OCI-LY7 (cell line): Measurements from ENCODE around the gene ADAMTSL2. TPM values are rescaled to one million over a fixed set of nuclear protein-coding genes. Genes with fewer than 3 reads are reported as not detected.

ENCODE experiments used
- BruUV-seq: library from RNA; stranded (reverse); fragments of 400-500 nt; replicated peaks from 2 replicates; lab custom pipeline; 2021; lab: Mats Ljungman, UMichigan
- CTCF ChIA-PET: fragments of 300-600 bp; sonication (Branson Sonifier 250); formaldehyde crosslinking; loops from one replicate; lab custom pipeline; 2022; ENCODE audit warnings: antibody characterized with exemption; ENCODE audit not compliant: unreplicated experiment; lab: Charles Lee
- POLR2A ChIA-PET: fragments of 300-600 bp; sonication (Branson Sonifier 250); formaldehyde crosslinking; loops from one replicate; lab custom pipeline; 2022; ENCODE audit warnings: antibody characterized with exemption; lab: Charles Lee
- DNase-seq: peaks from one replicate; pipeline ENCODE4 v3.0.0-alpha.2; 2015; ENCODE audit warnings: low spot score
- H2AFZ ChIP-seq: fragments of 200-600 bp; sonication (generic), shearing (Covaris generic); 2 replicates; pipeline ENCODE4 v1.6.1; 2014; ENCODE audit warnings: mild to moderate bottlenecking, antibody characterized with exemption, low read length, moderate library complexity
- H3K27ac ChIP-seq: fragments of 200-600 bp; sonication (generic); 2 replicates; pipeline ENCODE4 v1.5.1; 2014; ENCODE audit warnings: mixed run types, low read depth, mild to moderate bottlenecking, moderate library complexity, low read length, inconsistent platforms; ENCODE audit not compliant: poor library complexity, severe bottlenecking
- H3K36me3 ChIP-seq: fragments of 200-600 bp; sonication (generic); 2 replicates; pipeline ENCODE4 v1.6.1; 2014; ENCODE audit warnings: mild to moderate bottlenecking, antibody characterized with exemption, low read length, moderate library complexity, mixed read lengths; ENCODE audit not compliant: insufficient read depth
- H3K4me1 ChIP-seq: fragments of 200-600 bp; sonication (generic); 2 replicates; pipeline ENCODE4 v1.5.1; 2014; ENCODE audit warnings: mild to moderate bottlenecking, low read length; ENCODE audit not compliant: insufficient read depth, poor library complexity, severe bottlenecking
- H3K4me2 ChIP-seq: fragments of 200-600 bp; sonication (generic); 2 replicates; pipeline ENCODE4 v1.6.1; 2014; ENCODE audit warnings: mild to moderate bottlenecking, low read length
- H3K4me3 ChIP-seq: fragments of 200-600 bp; sonication (generic); 2 replicates; pipeline ENCODE4 v1.5.1; 2014; ENCODE audit warnings: mild to moderate bottlenecking, low read depth, low read length; ENCODE audit not compliant: poor library complexity, severe bottlenecking
- H3K79me2 ChIP-seq: fragments of 200-600 bp; sonication (generic); 2 replicates; pipeline ENCODE4 v1.6.1; 2016; ENCODE audit warnings: low read depth, mild to moderate bottlenecking, low read length, moderate library complexity, mixed read lengths; ENCODE audit not compliant: insufficient read depth
- H3K9me2 ChIP-seq: fragments of 200-600 bp; sonication (generic); 2 replicates; pipeline ENCODE4 v1.6.1; 2016; ENCODE audit warnings: mild to moderate bottlenecking, low read length, mixed read lengths; ENCODE audit not compliant: insufficient read depth
- H3K9me3 ChIP-seq: fragments of 200-600 bp; sonication (generic); 2 replicates; pipeline ENCODE4 v1.6.1; 2014; ENCODE audit warnings: mild to moderate bottlenecking, mixed run types, low read length, mixed read lengths
- H4K20me1 ChIP-seq: fragments of 200-600 bp; sonication (generic); 2 replicates; pipeline ENCODE4 v1.6.1; 2014; ENCODE audit warnings: mild to moderate bottlenecking, antibody characterized with exemption, low read length, moderate library complexity, mixed read lengths; ENCODE audit not compliant: insufficient read depth
- CTCF ChIP-seq: fragments of 200-600 bp; sonication (generic); conservative IDR thresholded peaks from 2 replicates; pipeline ENCODE4 v1.5.1; 2014; ENCODE audit warnings: mild to moderate bottlenecking, antibody characterized with exemption, low read length, moderate library complexity, mixed read lengths
- EZH2phosphoT487 ChIP-seq: fragments of 200-600 bp; sonication (generic); IDR thresholded peaks from 2 replicates; pipeline ENCODE4 v1.6.1; 2018; ENCODE audit warnings: low read depth, borderline replicate concordance, mild to moderate bottlenecking, mixed run types, antibody characterized with exemption, low read length, moderate library complexity, mixed read lengths
- intact Hi-C: fragments of 100-400 bp; cut with micrococcal nuclease; formaldehyde crosslinking; loops from one replicate; pipeline ENCODE4 v1.10.0; 2022; ENCODE audit not compliant: unreplicated experiment
- total RNA-seq, 2 experiments: library from RNA; depleted of rRNA in 1 of 2; stranded (reverse); fragments of >200 nt in 1 of 2; shearing (Covaris generic) in 1 of 2; gene quantifications; 2 replicates each; pipeline ENCODE4 v1.2.3, GENCODE V29; 2014 to 2022

ADAMTSL2 gene
- total RNA-seq, 2 experiments from 2014 or later, result 0.88 TPM; not detected in 1

- POLR2A ChIA-PET, result interaction anchor here (0.6 to 0.7 kb wide), 2 partner anchors 16 to 52 kb away, joined by 3 read pairs; no protein-coding TSS in a partner anchor
- BruUV-seq, result no TSS peak
- no peak for DNase-seq
Measured at GRCh38 chr9:133495327-133496293, 38.9 kb upstream of the ADAMTSL2 start.

GRCh38 chr9:133496861-133497842 lies 37.4 kb upstream of the ADAMTSL2 start:
- no peaks in the 10 kb centered on the region for H3K79me2 ChIP-seq
- no peaks in the 10 kb centered on the region for H3K4me1 ChIP-seq
- no peaks in the 10 kb centered on the region for H4K20me1 ChIP-seq
- TF ChIP-seq EZH2phosphoT487 (no peak), CTCF (no peak)
- no peaks in the 10 kb centered on the region for H3K36me3 ChIP-seq
- ChIA-PET POLR2A (no interaction called here), CTCF (no interaction called here)
- no peak overlapping the region for H3K4me3 ChIP-seq
- no peak for DNase-seq
- no TSS peak for BruUV-seq
- no peak overlapping the region for H3K27ac ChIP-seq
- H2AFZ ChIP-seq, result no peak overlapping the region
- H3K9me3 ChIP-seq, result 0 out of 2 replicates have a peak, but pooled peaks cover 8% of the 10 kb centered on the region
- H3K9me2 ChIP-seq, result no peaks in the 10 kb centered on the region
- H3K4me2 ChIP-seq, result no peak overlapping the region
- intact Hi-C loops, result no loop called here

More at GRCh38 chr9:133495327-133496293, 38.9 kb upstream of the ADAMTSL2 start:
- H2AFZ ChIP-seq, result no peak overlapping the region
- intact Hi-C loops, result no loop called here
- CTCF ChIA-PET, result interaction anchor here (0.6 kb wide), 2 partner anchors 9 to 16 kb away, joined by 3 read pairs; no protein-coding TSS in a partner anchor
- no peaks in the 10 kb centered on the region for H3K9me2 ChIP-seq
- H3K27ac ChIP-seq, result no peak overlapping the region
- H3K79me2 ChIP-seq, result no peaks in the 10 kb centered on the region
- H3K4me3 ChIP-seq, result no peak overlapping the region
- H3K4me1 ChIP-seq, result no peaks in the 10 kb centered on the region
- no peaks in the 10 kb centered on the region for H3K36me3 ChIP-seq
- TF ChIP-seq EZH2phosphoT487, result no peak
- no peak for TF ChIP-seq CTCF
- no peak overlapping the region for H3K4me2 ChIP-seq
- no peaks in the 10 kb centered on the region for H4K20me1 ChIP-seq
- no peaks in the 10 kb centered on the region for H3K9me3 ChIP-seq
